IMR-90 (cell line): ENCODE results near the gene GPR149. TPM values are rescaled to one million over a fixed set of nuclear protein-coding genes. Genes with fewer than 3 reads are reported as not detected.

ENCODE experiments used
- ATAC-seq: fragments of 200-7000 bp; cut with Tn5 transposase; 2 replicates; pipeline ENCODE4 v1.9.1; 2020; ENCODE audit warnings: low read depth, mild to moderate bottlenecking, moderate library complexity
- BruUV-seq: library from RNA; stranded (reverse); fragments of 400-500 nt; replicated peaks from 2 replicates; lab custom pipeline; 2021; lab: Mats Ljungman, UMichigan
- CTCF ChIA-PET: fragments of 300-600 bp; formaldehyde crosslinking; extraction: SDS; loops from one replicate; lab custom pipeline; 2021; ENCODE audit warnings: antibody characterized with exemption; lab: Yijun Ruan, JAX
- POLR2A ChIA-PET: fragments of 300-600 bp; sonication (Branson Sonifier 250); formaldehyde crosslinking; loops from one replicate; lab custom pipeline; 2022; ENCODE audit warnings: antibody characterized with exemption; ENCODE audit not compliant: unreplicated experiment; lab: Charles Lee
- DNase-seq: peaks from one replicate; pipeline ENCODE4 v3.0.0; 2013
- H2AFZ ChIP-seq: replicated peaks from 2 replicates; pipeline ENCODE3; 2013; ENCODE audit warnings: low read length, mild to moderate bottlenecking; ENCODE audit not compliant: poor library complexity
- H2AK5ac ChIP-seq: 2 replicates; pipeline ENCODE4 v1.6.1; 2013; ENCODE audit warnings: low read depth, low read length, inconsistent platforms
- H2AK9ac ChIP-seq: replicated peaks from 2 replicates; pipeline ENCODE3; 2013; ENCODE audit warnings: mild to moderate bottlenecking, low read depth, low read length, moderate library complexity; ENCODE audit not compliant: poor library complexity
- H2BK120ac ChIP-seq: 2 replicates; pipeline ENCODE4 v1.6.1; 2013; ENCODE audit warnings: low read depth, low read length, inconsistent platforms
- H2BK15ac ChIP-seq: 3 replicates; pipeline ENCODE4 v1.6.1; 2013; ENCODE audit warnings: low read depth, low read length, inconsistent platforms
- H2BK20ac ChIP-seq: 2 replicates; pipeline ENCODE4 v1.6.1; 2013; ENCODE audit warnings: low read depth, mild to moderate bottlenecking, inconsistent platforms, low read length, moderate library complexity
- H2BK5ac ChIP-seq: 2 replicates; pipeline ENCODE4 v1.6.1; 2013; ENCODE audit warnings: mild to moderate bottlenecking, low read depth, low read length, inconsistent platforms; ENCODE audit not compliant: poor library complexity, severe bottlenecking
- H3K14ac ChIP-seq: replicated peaks from 2 replicates; pipeline ENCODE4 v1.6.1; 2013; ENCODE audit warnings: low read depth, low read length, inconsistent platforms
- H3K18ac ChIP-seq: 2 replicates; pipeline ENCODE4 v1.6.1; 2013; ENCODE audit warnings: low read depth, low read length, control low read depth
- H3K23ac ChIP-seq: 2 replicates; pipeline ENCODE4 v1.6.1; 2013; ENCODE audit warnings: low read depth, low read length, inconsistent platforms
- H3K27ac ChIP-seq: 2 replicates; pipeline ENCODE4 v1.5.1; 2013; ENCODE audit warnings: mild to moderate bottlenecking, control low read depth, low read length; ENCODE audit not compliant: insufficient read depth
- H3K27me3 ChIP-seq: 2 replicates; pipeline ENCODE4 v1.6.1; 2013; ENCODE audit warnings: low read length; ENCODE audit not compliant: control insufficient read depth, insufficient read depth
- H3K36me3 ChIP-seq: 2 replicates; pipeline ENCODE4 v1.6.1; 2013; ENCODE audit warnings: low read length, mixed read lengths; ENCODE audit not compliant: control insufficient read depth, insufficient read depth
- H3K4ac ChIP-seq: 2 replicates; pipeline ENCODE4 v1.6.1; 2013; ENCODE audit warnings: low read depth, low read length, inconsistent platforms
- H3K4me1 ChIP-seq: 2 replicates; pipeline ENCODE4 v1.6.1; 2013; ENCODE audit warnings: low read length, mixed read lengths; ENCODE audit not compliant: control insufficient read depth, insufficient read depth
- H3K4me2 ChIP-seq: 2 replicates; pipeline ENCODE4 v1.6.1; 2013; ENCODE audit warnings: low read depth, mild to moderate bottlenecking, control low read depth, low read length, moderate library complexity
- H3K4me3 ChIP-seq: 2 replicates; pipeline ENCODE4 v1.5.1; 2013; ENCODE audit warnings: low read depth, mild to moderate bottlenecking, control low read depth, low read length, moderate library complexity; ENCODE audit not compliant: insufficient read depth
- H3K56ac ChIP-seq: 2 replicates; pipeline ENCODE4 v1.6.1; 2013; ENCODE audit warnings: low read length, inconsistent platforms; ENCODE audit not compliant: insufficient read depth; ENCODE audit errors: extremely low read depth
- H3K79me1 ChIP-seq, 2 experiments: 2 replicates each; pipeline ENCODE4 v1.6.1; 2013; ENCODE audit warnings: low read length in 2 of 2, inconsistent platforms in 1 of 2, low read depth in 1 of 2
- H3K9ac ChIP-seq: 2 replicates; pipeline ENCODE4 v1.6.1; 2013; ENCODE audit warnings: low read depth, low read length, control low read depth
- H3K9me1 ChIP-seq: 2 replicates; pipeline ENCODE4 v1.6.1; 2013; ENCODE audit warnings: low read length, inconsistent platforms; ENCODE audit not compliant: insufficient read depth
- H3K9me3 ChIP-seq: 2 replicates; pipeline ENCODE4 v1.6.1; 2013; ENCODE audit warnings: low read length; ENCODE audit not compliant: control insufficient read depth, insufficient read depth
- H4K20me1 ChIP-seq: 2 replicates; pipeline ENCODE4 v1.6.1; 2013; ENCODE audit warnings: low read length, inconsistent platforms; ENCODE audit not compliant: insufficient read depth
- H4K5ac ChIP-seq: 2 replicates; pipeline ENCODE4 v1.6.1; 2013; ENCODE audit warnings: mild to moderate bottlenecking, low read depth, low read length, control low read depth
- H4K8ac ChIP-seq, 2 experiments: 2 replicates each; pipeline ENCODE4 v1.6.1; 2013; ENCODE audit warnings: low read depth in 2 of 2, low read length in 2 of 2, control low read depth in 1 of 2, inconsistent platforms in 1 of 2
- H4K91ac ChIP-seq: 2 replicates; pipeline ENCODE4 v1.6.1; 2013; ENCODE audit warnings: low read depth, low read length, inconsistent platforms; ENCODE audit not compliant: insufficient read depth
- CHD1 ChIP-seq: IDR thresholded peaks from 2 replicates; pipeline ENCODE4 v1.6.1; 2012; ENCODE audit warnings: low read depth, low read length, improper control_type of control experiment
- CTCF ChIP-seq: conservative IDR thresholded peaks from 2 replicates; pipeline ENCODE4 v1.5.1; 2012; ENCODE audit warnings: mild to moderate bottlenecking, low read depth, low read length, improper control_type of control experiment
- MAZ ChIP-seq: IDR thresholded peaks from 2 replicates; pipeline ENCODE4 v1.6.1; 2012; ENCODE audit warnings: low read depth, mild to moderate bottlenecking, low read length, improper control_type of control experiment, moderate library complexity, borderline replicate concordance
- RFX5 ChIP-seq: IDR thresholded peaks from 2 replicates; pipeline ENCODE4 v1.8.0; 2012; ENCODE audit warnings: low read depth, mild to moderate bottlenecking, low read length, moderate library complexity
- dilution Hi-C: fragments of 300-500 bp; cut with HindIII; formaldehyde crosslinking; loops from one replicate; pipeline ENCODE4 v1.14.3; 2018; ENCODE audit warnings: low sequenced_read_pairs; ENCODE audit not compliant: unreplicated experiment
- in situ Hi-C: fragments of 300-500 bp; cut with MboI; formaldehyde crosslinking; loops from 3 replicates; pipeline ENCODE4 v1.14.3; 2019; ENCODE audit warnings: low sequenced_read_pairs, inconsistent platforms, mixed read lengths
- intact Hi-C: fragments of 100-400 bp; cut with micrococcal nuclease; formaldehyde crosslinking; loops from 2 replicates; pipeline ENCODE4 v1.10.0; 2022
- polyA plus RNA-seq, 3 experiments: library from polyadenylated mRNA; depleted of rRNA; stranded (reverse); fragments of >200 nt; gene quantifications; 2 replicates each; pipeline ENCODE4 v1.2.3, GENCODE V29; 2012; ENCODE audit warnings: low replicate concordance in 1 of 3
- total RNA-seq: library from RNA; depleted of rRNA; stranded (reverse); fragments of >200 nt; gene quantifications from 2 replicates; pipeline ENCODE4 v1.2.3, GENCODE V29; 2012

GPR149 gene
- total and polyA plus RNA-seq, 2 of the 4 experiments (the other 2 are of a cell fraction): not detected

- H3K4me3 ChIP-seq: no peak overlapping the region
- ChIA-PET CTCF (no interaction called here), POLR2A (no interaction called here)
- no peak overlapping the region for H3K4ac ChIP-seq
- no peak overlapping the region for H2AK9ac ChIP-seq
- H3K9ac ChIP-seq: no peak overlapping the region
- no TSS peak for BruUV-seq
- intact Hi-C loops (no loop called here), dilution Hi-C loops (no loop called here), in situ Hi-C loops (no loop called here)
- no peak for DNase-seq
- H3K4me1 ChIP-seq: no peaks in the 10 kb centered on the region
- no peak overlapping the region for H4K8ac ChIP-seq
- no peak overlapping the region for H2BK15ac ChIP-seq
- no peaks in the 10 kb centered on the region for H3K79me1 ChIP-seq
- no peak overlapping the region for H3K14ac ChIP-seq
- no peaks in the 10 kb centered on the region for H4K20me1 ChIP-seq
- H3K9me3 ChIP-seq: no peaks in the 10 kb centered on the region
- TF ChIP-seq MAZ (no peak), RFX5 (no peak), CHD1 (no peak), CTCF (no peak)
- peaks cover 2% of the 10 kb centered on the region; the same call in 1 of the 2 replicates for H3K27me3 ChIP-seq
- no peak for ATAC-seq
- no peak overlapping the region for H2BK20ac ChIP-seq
- no peak overlapping the region for H4K91ac ChIP-seq
- no peak overlapping the region for H3K56ac ChIP-seq
- no peak overlapping the region for H2BK5ac ChIP-seq
- H2BK120ac ChIP-seq: no peak overlapping the region
- no peaks in the 10 kb centered on the region for H3K9me1 ChIP-seq
- H2AK5ac ChIP-seq: no peak overlapping the region
- no peak overlapping the region for H3K27ac ChIP-seq
- H3K36me3 ChIP-seq: no peaks in the 10 kb centered on the region
- no peak overlapping the region for H3K18ac ChIP-seq
- no peak overlapping the region for H3K4me2 ChIP-seq
- no peak overlapping the region for H3K23ac ChIP-seq
- H4K5ac ChIP-seq: no peak overlapping the region
- H2AFZ ChIP-seq: no peak overlapping the region
These were observed 7.3 kb downstream of the GPR149 start for GRCh38 chr3:154422694-154423093.
